Tibial artery (tissue), 4 donors: Measurements from ENCODE around the gene MTARC2.

ENCODE experiments used
- DNase-seq, 2 donors: peaks; one replicate each; pipeline ENCODE4 v3.0.0-alpha.2; 2019
- H3K27ac ChIP-seq, 2 donors: fragments of 200-600 bp; sonication (generic) in 1 of 2; 1 replicate in 1 of 2; 2 replicates in 1 of 2; pipeline ENCODE4 v1.5.1; 2018 to 2019; ENCODE audit warnings: mild to moderate bottlenecking in 1 of 2
- H3K27me3 ChIP-seq, 2 donors: fragments of 200-600 bp; sonication (generic) in 1 of 2; one replicate each; pipeline versions ENCODE4 v1.5.1 to v1.6.0; 2016 to 2019
- H3K36me3 ChIP-seq, 3 donors: fragments of 200-600 bp; sonication (generic) in 2 of 3; one replicate each; pipeline ENCODE4 v1.5.1; 2016 to 2019; ENCODE audit warnings: mild to moderate bottlenecking in 2 of 3
- H3K4me1 ChIP-seq, 4 donors: fragments of 200-600 bp; sonication (generic) in 2 of 4; 1 replicate in 3 of 4; 2 replicates in 1 of 4; pipeline ENCODE4 v1.5.1; 2016 to 2019
- H3K4me3 ChIP-seq, 2 donors: fragments of 200-600 bp; sonication (generic) in 1 of 2; 1 replicate in 1 of 2; 2 replicates in 1 of 2; pipeline ENCODE4 v1.5.1; 2018 to 2019; ENCODE audit warnings: mild to moderate bottlenecking in 2 of 2
- H3K9me3 ChIP-seq, 3 donors: fragments of 200-600 bp; sonication (generic) in 1 of 3; one replicate each; pipeline ENCODE4 v1.5.1; 2016 to 2019
- intact Hi-C: fragments of 100-400 bp; cut with DNase I; formaldehyde crosslinking; loops from one replicate; pipeline ENCODE4 v1.15.0; 2023; ENCODE audit warnings: low total_unique reads
- TF ChIP-seq, protein P1 (sequence below), 2 experiments: fragments of 200-600 bp in 1 of 2; fragments of 450-650 bp in 1 of 2; IDR thresholded peaks; one replicate each; pipeline ENCODE4 v1.5.1; 2017 to 2019; ENCODE audit warnings: antibody characterized with exemption in 2 of 2, mild to moderate bottlenecking in 1 of 2, moderate library complexity in 1 of 2

The MTARC2 gene

DNA sequence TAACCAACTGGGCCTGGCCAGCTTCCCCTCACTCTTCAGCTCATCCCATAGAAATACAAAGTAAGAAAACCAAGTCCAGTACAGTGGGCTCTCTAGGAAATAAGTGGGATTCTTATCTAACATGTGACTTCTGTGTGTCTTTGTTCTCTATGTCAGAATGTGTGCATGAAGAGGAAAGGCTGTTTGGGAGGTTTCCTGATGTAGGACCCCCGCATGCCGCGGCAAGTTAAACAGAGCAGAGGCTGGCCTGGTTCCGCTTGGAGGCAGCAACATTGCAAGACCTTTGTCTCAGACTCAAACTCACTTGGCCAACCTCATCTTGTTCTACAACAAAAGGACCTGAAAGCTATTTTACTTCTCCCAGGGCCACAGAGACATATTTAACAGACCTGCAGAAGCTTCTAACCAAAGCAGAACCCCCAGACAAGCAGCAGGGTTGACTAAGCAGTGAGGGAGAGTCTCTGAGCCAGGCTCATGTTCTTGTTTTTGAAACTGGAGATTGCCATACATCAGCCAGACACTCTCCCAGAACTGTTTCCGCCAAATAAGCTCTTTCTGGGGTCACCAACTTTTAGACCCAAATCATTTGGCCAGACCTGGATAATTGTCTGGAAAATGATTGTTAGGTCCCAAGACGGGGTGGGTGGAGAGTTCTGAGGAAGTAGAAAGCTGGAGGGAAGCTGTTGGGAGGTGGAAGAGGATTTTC, 6.2 kb downstream of the MTARC2 start:
- H3K4me1 ChIP-seq, result peaks cover 0 to 39% (median 21%) of the 10 kb centered on the region in 4 donors
- intact Hi-C loops, result no loop called here
- no peak overlapping the region for H3K4me3 ChIP-seq
- no peak overlapping the region for H3K27ac ChIP-seq
- peaks cover 30 to 36% (median 35%) of the 10 kb centered on the region in 3 donors for H3K36me3 ChIP-seq
- no peaks in the 10 kb centered on the region for H3K9me3 ChIP-seq
- TF ChIP-seq, protein P1, sequence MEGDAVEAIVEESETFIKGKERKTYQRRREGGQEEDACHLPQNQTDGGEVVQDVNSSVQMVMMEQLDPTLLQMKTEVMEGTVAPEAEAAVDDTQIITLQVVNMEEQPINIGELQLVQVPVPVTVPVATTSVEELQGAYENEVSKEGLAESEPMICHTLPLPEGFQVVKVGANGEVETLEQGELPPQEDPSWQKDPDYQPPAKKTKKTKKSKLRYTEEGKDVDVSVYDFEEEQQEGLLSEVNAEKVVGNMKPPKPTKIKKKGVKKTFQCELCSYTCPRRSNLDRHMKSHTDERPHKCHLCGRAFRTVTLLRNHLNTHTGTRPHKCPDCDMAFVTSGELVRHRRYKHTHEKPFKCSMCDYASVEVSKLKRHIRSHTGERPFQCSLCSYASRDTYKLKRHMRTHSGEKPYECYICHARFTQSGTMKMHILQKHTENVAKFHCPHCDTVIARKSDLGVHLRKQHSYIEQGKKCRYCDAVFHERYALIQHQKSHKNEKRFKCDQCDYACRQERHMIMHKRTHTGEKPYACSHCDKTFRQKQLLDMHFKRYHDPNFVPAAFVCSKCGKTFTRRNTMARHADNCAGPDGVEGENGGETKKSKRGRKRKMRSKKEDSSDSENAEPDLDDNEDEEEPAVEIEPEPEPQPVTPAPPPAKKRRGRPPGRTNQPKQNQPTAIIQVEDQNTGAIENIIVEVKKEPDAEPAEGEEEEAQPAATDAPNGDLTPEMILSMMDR (IDR thresholded peaks at IDR 0.05), result no peak
- no peaks in the 10 kb centered on the region for H3K27me3 ChIP-seq
- no peak for DNase-seq

DNA sequence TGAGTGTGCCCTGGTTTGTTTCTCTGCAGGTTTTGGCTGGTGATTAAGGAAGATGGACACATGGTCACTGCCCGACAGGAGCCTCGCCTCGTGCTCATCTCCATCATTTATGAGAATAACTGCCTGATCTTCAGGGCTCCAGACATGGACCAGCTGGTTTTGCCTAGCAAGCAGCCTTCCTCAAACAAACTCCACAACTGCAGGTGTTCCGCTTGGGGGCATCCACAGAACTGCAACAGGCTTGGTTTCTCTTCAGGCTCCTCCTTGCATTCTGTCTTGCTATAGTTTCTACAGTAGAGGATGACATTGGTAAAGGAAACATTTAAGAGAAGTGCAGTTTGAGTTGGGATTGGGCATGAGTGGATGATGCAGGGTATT, 6.8 kb downstream of the MTARC2 start:
- Histone ChIP-seq H3K4me3 (no peak overlapping the region), H3K36me3 (peaks cover 30 to 40% (median 35%) of the 10 kb centered on the region in 3 donors), H3K27ac (no peak overlapping the region), H3K4me1 (peaks cover 0 to 34% (median 17%) of the 10 kb centered on the region in 4 donors), H3K27me3 (no peaks in the 10 kb centered on the region), H3K9me3 (no peaks in the 10 kb centered on the region)
- DNase-seq, result no peak
- intact Hi-C loops, result no loop called here
- TF ChIP-seq, protein P1 (IDR thresholded peaks at IDR 0.05), result no peak

DNA sequence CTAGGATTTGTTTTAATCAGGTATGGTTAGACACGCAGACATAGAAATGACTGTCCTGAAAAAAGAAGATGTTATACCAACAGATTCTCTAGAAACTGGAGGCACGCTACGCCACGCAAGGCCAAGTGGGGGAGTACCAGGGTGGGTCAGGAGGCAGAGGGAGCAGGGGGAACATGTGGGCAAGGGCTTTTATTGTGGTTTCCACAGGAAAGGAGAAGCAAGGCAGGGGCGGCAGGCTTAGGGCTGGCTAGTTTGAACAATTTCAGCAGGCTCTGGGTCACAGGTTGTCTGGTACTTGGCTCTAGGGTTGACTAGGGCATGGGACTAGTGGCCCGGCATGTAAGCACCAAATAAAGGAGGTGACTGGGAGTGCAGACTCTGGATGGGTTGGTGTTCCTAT, 7.2 kb downstream of the MTARC2 start:
- Histone ChIP-seq H3K36me3 (peaks cover 30 to 40% (median 35%) of the 10 kb centered on the region in 3 donors), H3K27me3 (no peaks in the 10 kb centered on the region), H3K4me1 (peaks cover 0 to 30% (median 14%) of the 10 kb centered on the region in 4 donors), H3K27ac (no peak overlapping the region), H3K9me3 (no peaks in the 10 kb centered on the region), H3K4me3 (no peak overlapping the region)
- intact Hi-C loops, result no loop called here
- no peak for DNase-seq
- TF ChIP-seq, protein P1 (IDR thresholded peaks at IDR 0.05), result no peak

DNA sequence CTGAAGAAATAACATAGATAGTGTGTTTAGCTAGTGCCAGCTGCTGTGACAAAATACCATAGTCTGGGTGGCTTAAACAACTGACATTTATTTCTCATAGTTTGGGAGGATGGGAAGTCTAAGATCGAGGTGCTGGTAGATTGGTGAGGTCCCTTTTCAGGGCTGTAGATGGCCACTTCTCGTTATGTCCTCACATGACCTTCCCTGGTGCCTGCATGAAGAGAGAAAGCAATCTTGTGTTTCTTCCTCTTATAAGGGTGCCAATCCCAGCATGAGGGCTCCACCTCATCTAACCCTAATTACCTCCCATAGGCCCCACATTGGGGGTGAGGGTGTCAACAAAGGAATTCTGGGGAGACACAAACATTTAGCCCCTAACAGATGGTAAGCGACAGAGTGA, 9.3 kb downstream of the MTARC2 start:
- Histone ChIP-seq H3K4me3 (no peak overlapping the region), H3K27me3 (no peaks in the 10 kb centered on the region), H3K36me3 (peaks cover 34 to 54% (median 48%) of the 10 kb centered on the region in 3 donors), H3K4me1 (peaks cover 0 to 9% (median 0%) of the 10 kb centered on the region in 4 donors), H3K9me3 (no peaks in the 10 kb centered on the region), H3K27ac (no peak overlapping the region)
- intact Hi-C loops, result no loop called here
- no peak for DNase-seq
- TF ChIP-seq, protein P1 (IDR thresholded peaks at IDR 0.05), result no peak

DNA sequence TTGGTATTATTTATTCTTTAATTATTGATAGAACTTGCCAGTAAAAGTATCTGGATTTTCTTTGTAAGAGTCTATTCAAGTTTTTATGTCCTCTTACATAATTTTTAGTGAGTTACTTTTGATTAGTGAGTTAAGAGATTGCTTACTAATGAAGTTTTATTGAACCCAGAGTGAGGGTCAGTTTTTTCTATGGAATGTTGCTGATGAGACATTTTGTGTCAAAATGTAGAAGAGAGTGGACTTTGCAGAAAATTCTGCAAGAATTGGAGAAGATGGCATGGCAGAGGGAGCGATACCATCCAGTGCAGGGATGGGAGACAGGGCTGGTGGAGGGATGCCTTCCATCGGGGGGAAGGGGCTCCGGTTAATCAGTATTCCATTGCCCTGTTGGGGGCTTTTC, 11.0 kb downstream of the MTARC2 start:
- H3K27ac ChIP-seq, result no peak overlapping the region
- H3K9me3 ChIP-seq, result no peaks in the 10 kb centered on the region
- intact Hi-C loops, result no loop called here
- no peaks in the 10 kb centered on the region for H3K4me1 ChIP-seq
- peaks cover 40 to 71% (median 65%) of the 10 kb centered on the region in 3 donors for H3K36me3 ChIP-seq
- DNase-seq, result no peak
- TF ChIP-seq, protein P1 (IDR thresholded peaks at IDR 0.05), result no peak
- H3K4me3 ChIP-seq, result no peak overlapping the region
- H3K27me3 ChIP-seq, result no peaks in the 10 kb centered on the region
